Cardiac muscle cell (in vitro differentiated cells and primary cell): Measurements from ENCODE around the gene POC1A. TPM values are rescaled to one million over a fixed set of nuclear protein-coding genes. Genes with fewer than 3 reads are reported as not detected.

ENCODE experiments used
- DNase-seq, 2 donors: peaks; one replicate each; pipeline versions ENCODE4 v3.0.0 to v3.0.0-alpha.2; 2010 to 2017; ENCODE audit warnings: low read depth in 1 of 2, low spot score in 1 of 2
- H3K27ac ChIP-seq: fragments of 200-600 bp; sonication (generic); 2 replicates; pipeline ENCODE4 v1.5.1; 2016
- H3K27me3 ChIP-seq: fragments of 200-600 bp; sonication (generic); 2 replicates; pipeline ENCODE4 v1.6.0; 2016; ENCODE audit warnings: control low read depth
- H3K36me3 ChIP-seq: fragments of 200-600 bp; sonication (generic); 2 replicates; pipeline ENCODE4 v1.5.1; 2016; ENCODE audit warnings: control low read depth
- H3K4me1 ChIP-seq: fragments of 200-600 bp; sonication (generic); 2 replicates; pipeline ENCODE4 v1.8.1; 2017; ENCODE audit warnings: low read depth, mild to moderate bottlenecking, mixed run types
- H3K4me3 ChIP-seq: fragments of 200-600 bp; sonication (generic); 2 replicates; pipeline ENCODE4 v1.5.1; 2016; ENCODE audit warnings: mild to moderate bottlenecking
- H3K9me3 ChIP-seq: fragments of 200-600 bp; sonication (generic); 2 replicates; pipeline ENCODE4 v1.5.1; 2017; ENCODE audit warnings: low read depth, mild to moderate bottlenecking, control low read depth
- polyA plus RNA-seq: library from polyadenylated mRNA; unstranded; fragments of >200 nt; fragmentation: Nextera tagmentation; extraction: Ambion mirVana; gene quantifications from 2 replicates; pipeline ENCODE4 v1.2.1, GENCODE V29; 2016
- total RNA-seq: library from RNA; depleted of rRNA; stranded (reverse); fragments of >200 nt; gene quantifications from 2 replicates; pipeline ENCODE4 v1.2.3, GENCODE V29; 2016
- TF ChIP-seq, protein P1 (sequence below): IDR thresholded peaks from 2 replicates; pipeline ENCODE4 v1.5.1; 2012; ENCODE audit warnings: low read depth, mild to moderate bottlenecking, low read length

POC1A gene
- total and polyA plus RNA-seq, 2 experiments from 2014 or later = 10.6 to 12.4 TPM

DNA sequence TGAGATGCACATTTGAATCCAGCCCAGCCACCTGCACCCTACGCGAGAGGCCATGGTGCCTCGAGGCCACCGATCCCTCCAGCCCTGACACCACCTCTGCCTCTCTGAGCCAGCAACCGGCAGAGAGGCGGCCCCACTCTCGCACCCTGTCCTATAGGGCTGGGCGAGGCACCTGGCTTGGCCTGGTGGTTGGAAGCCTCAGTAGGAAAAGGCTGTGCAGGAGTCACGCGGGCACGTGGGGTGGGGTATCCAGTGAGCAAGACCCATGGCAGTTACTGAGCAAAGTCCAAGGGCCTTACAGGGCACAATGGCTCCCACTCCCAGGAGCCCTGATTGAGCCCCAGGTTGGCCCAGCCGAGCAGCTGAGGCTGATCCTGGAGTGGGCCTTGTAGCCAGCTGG is 85.5 kb downstream of the POC1A start:
- no peak overlapping the region for H3K27ac ChIP-seq
- no peak for DNase-seq
- peaks cover 21% of the 10 kb centered on the region for H3K4me1 ChIP-seq
- no peaks in the 10 kb centered on the region for H3K36me3 ChIP-seq
- TF ChIP-seq, protein P1, sequence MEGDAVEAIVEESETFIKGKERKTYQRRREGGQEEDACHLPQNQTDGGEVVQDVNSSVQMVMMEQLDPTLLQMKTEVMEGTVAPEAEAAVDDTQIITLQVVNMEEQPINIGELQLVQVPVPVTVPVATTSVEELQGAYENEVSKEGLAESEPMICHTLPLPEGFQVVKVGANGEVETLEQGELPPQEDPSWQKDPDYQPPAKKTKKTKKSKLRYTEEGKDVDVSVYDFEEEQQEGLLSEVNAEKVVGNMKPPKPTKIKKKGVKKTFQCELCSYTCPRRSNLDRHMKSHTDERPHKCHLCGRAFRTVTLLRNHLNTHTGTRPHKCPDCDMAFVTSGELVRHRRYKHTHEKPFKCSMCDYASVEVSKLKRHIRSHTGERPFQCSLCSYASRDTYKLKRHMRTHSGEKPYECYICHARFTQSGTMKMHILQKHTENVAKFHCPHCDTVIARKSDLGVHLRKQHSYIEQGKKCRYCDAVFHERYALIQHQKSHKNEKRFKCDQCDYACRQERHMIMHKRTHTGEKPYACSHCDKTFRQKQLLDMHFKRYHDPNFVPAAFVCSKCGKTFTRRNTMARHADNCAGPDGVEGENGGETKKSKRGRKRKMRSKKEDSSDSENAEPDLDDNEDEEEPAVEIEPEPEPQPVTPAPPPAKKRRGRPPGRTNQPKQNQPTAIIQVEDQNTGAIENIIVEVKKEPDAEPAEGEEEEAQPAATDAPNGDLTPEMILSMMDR = no peak
- no peak overlapping the region for H3K4me3 ChIP-seq
- no peaks in the 10 kb centered on the region for H3K9me3 ChIP-seq
- no peaks in the 10 kb centered on the region for H3K27me3 ChIP-seq

DNA sequence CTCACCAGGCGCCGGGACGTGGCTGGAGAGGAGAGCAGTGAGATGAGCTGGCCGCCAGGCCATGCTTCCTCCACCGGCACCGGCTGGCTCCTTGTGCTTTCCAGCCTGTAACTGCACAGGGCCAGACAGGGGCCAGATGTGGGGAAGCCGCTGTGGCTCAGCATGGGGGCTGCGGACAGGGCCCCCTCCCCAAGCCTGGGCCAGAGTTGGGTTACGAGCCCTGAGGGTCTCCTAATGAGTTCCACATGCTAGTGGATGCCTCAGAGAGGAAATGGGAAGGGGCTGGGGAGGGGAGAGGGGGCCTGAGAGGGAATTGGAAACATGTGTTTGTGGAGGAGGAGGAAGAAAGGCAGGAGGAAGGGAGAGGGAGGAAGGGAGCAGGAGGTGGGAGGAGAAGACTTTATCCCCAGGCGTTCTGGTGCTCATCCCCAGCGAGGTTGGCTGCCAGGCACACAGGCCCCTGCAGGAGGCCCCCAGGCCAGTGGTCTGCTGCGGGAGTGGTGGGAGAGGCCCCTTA is 86.1 kb downstream of the POC1A start:
- H3K4me1 ChIP-seq = peaks cover 21% of the 10 kb centered on the region
- H3K27ac ChIP-seq = peak overlapping the region; percentile 60
- H3K4me3 ChIP-seq = no peak overlapping the region
- no peaks in the 10 kb centered on the region for H3K9me3 ChIP-seq
- TF ChIP-seq, protein P1 = no peak
- peak in 1 of 2 donors; percentile 36 for DNase-seq
- H3K36me3 ChIP-seq = no peaks in the 10 kb centered on the region
- no peaks in the 10 kb centered on the region for H3K27me3 ChIP-seq

DNA sequence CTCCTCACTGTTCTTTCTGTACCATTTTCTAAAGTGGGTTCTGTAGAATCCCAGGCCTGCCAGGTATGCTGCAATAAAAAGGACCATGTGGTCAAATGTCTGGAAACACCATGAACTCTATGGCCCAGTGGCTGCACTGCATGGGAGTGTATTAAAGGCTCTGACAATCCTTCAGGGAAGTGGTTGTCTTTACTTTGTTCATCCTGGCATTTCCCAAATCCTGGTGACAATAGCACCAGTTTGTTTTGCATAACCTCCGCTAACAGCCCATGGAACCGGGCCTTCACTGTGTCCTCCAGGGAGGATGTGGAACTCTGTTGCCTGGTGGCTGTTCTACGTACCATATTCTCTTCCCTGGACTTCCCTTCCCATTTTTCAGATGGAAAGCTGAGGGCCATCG is 86.7 kb downstream of the POC1A start:
- no peak overlapping the region for H3K27ac ChIP-seq

DNA sequence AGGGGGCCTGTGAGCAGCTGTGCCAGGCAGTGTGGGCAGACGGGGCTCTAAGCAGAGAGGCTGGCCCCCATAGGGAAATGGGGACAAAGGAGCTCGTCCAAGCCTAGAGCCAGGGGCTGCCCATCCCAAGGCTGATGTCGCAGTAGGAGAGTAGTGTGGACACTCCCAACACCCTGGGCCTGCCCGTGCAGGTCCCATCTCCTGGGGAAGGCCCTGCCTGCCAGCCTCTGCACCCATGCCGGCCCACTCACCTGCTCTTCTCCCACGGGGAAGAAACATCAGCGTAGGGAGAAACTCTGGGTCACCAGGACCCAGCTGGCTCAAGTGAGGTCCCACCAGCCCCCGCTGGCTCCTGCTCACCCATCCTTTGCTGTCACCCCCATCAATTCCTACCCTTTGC is 87.2 kb downstream of the POC1A start:
- no peak for DNase-seq
- TF ChIP-seq, protein P1 = no peak
- Histone ChIP-seq H3K9me3 (no peaks in the 10 kb centered on the region), H3K27ac (no peak overlapping the region), H3K4me3 (no peak overlapping the region), H3K36me3 (no peaks in the 10 kb centered on the region), H3K27me3 (no peaks in the 10 kb centered on the region), H3K4me1 (peaks cover 21% of the 10 kb centered on the region)

More for the DNA sequence above, 86.7 kb downstream of the POC1A start:
- Histone ChIP-seq H3K27me3 (no peaks in the 10 kb centered on the region), H3K36me3 (no peaks in the 10 kb centered on the region), H3K4me3 (no peak overlapping the region), H3K9me3 (no peaks in the 10 kb centered on the region), H3K4me1 (peaks cover 21% of the 10 kb centered on the region)
- TF ChIP-seq, protein P1 = no peak
- no peak for DNase-seq

DNA sequence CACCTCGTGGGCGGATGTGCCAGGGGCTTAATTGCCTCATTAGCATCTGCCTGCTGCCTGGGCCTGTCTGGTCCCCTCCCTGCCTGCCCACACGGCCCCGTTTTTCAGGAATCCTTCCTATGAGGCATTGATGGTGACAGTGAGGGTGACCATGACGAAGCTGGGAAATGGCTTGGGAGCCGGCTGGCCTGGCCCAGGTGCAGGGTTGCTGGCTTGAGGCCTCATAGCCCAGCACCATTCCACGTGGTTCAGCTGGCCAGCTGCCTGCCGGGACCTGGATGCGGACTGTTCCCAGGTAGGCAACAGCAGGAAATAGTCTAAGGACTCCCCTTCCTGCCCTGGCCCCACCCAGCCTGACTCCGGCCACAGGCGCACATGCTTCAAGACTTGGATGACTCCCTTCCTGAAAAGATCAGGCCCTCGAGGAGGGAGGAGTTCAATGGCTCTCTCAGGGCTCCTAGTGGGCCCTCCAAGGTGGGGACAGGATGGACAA is 88.9 kb downstream of the POC1A start:
- TF ChIP-seq, protein P1 = no peak
- Histone ChIP-seq H3K27ac (no peak overlapping the region), H3K4me3 (no peak overlapping the region), H3K27me3 (no peaks in the 10 kb centered on the region), H3K36me3 (no peaks in the 10 kb centered on the region), H3K4me1 (peaks cover 11% of the 10 kb centered on the region), H3K9me3 (no peaks in the 10 kb centered on the region)
- DNase-seq = no peak

DNA sequence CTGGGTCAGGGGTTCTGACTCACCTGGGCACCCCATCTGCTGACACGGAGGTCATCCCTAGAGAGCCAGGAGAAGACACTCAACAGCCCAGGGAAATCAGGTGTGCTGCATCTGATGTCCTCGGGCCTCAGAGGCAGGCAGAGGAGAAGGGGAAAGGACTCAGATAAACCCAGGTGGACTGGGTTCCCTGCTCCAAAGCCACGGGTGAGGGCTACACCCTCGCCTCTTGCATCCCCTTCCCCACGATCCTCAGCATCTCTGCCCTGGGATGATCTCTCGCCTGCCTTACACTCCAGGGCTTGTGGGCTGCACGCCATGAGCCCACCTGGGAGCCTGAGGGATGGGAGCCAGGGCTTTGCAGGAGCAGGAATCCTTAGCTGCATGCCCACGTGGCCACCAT is 89.7 kb downstream of the POC1A start:
- no peak overlapping the region for H3K27ac ChIP-seq
- no peaks in the 10 kb centered on the region for H3K9me3 ChIP-seq
- H3K36me3 ChIP-seq = no peaks in the 10 kb centered on the region
- H3K4me1 ChIP-seq = peaks cover 8% of the 10 kb centered on the region
- H3K27me3 ChIP-seq = no peaks in the 10 kb centered on the region
- H3K4me3 ChIP-seq = no peak overlapping the region
- DNase-seq = no peak
- TF ChIP-seq, protein P1 = no peak
